ENCODE results near the gene OR5B2. TPM values are rescaled to one million over a fixed set of nuclear protein-coding genes. Genes with fewer than 3 reads are reported as not detected.
"Not testable (repeated sequence)": the region's sequence is repeated elsewhere in the genome, so short reads cannot be mapped to it uniquely, and the experiment has no call there.

OR5B2 gene
- total and polyA plus RNA-seq, 4 donors = not detected

DNA sequence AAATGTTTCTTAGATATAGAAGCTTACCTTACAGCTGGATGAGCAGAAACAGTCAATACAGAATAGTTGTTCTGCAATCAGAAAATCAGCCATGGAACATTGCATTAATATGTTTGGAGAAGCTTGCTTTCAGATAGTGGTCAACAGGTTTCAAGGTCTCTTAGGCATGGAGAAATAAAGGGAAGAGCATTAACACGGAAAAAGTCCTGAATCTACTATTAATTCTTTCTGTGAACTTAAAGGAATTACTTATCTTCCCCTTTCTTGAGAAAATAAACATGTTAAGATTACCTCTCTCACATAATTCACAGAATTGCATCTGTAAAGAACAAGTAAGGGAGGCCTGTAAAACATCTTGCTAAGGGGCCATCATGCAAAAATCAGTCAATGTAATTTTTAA lies 21.1 kb downstream of the OR5B2 start, which contains the start of gene OR5B3:
TSS of gene OR5B3 (minus strand) at position 101 of the 400 bp plus-strand sequence. CDS start 3,465 bp downstream, outside the sequence.
- Histone ChIP-seq H3K4me1 (ENCODE audit: control insufficient read depth in 5 of 5, insufficient read depth in 5 of 5, low read length in 5 of 5) (no peaks in the 10 kb centered on the region), H3K36me3 (ENCODE audit: control insufficient read depth in 4 of 4, insufficient read depth in 4 of 4, low read length in 4 of 4) (no peaks in the 10 kb centered on the region), H3K27me3 (ENCODE audit: control insufficient read depth in 3 of 3, insufficient read depth in 3 of 3, low read length in 2 of 3) (no peaks in the 10 kb centered on the region), H3K4me3 (no peak within 1 kb of the TSS), H3K9ac (ENCODE audit: insufficient read depth in 1 of 2, low read length in 2 of 2) (no peak within 1 kb of the TSS), H3K27ac (ENCODE audit: low read depth in 1 of 2, low read length in 1 of 2) (no peak within 1 kb of the TSS), H3K9me3 (ENCODE audit: control insufficient read depth in 4 of 4, insufficient read depth in 3 of 4, low read length in 3 of 4) (peaks cover 0 to 20% (median 9%) of the 10 kb centered on the region in 4 donors)
- ATAC-seq (ENCODE audit: insufficient read depth, low FRiP score) (no peak), DNase-seq (no peak)
- WGBS, 2 donors = 69 to 77% methylated on average over 1 of the region's 1 CpG
- TF ChIP-seq, protein P1, sequence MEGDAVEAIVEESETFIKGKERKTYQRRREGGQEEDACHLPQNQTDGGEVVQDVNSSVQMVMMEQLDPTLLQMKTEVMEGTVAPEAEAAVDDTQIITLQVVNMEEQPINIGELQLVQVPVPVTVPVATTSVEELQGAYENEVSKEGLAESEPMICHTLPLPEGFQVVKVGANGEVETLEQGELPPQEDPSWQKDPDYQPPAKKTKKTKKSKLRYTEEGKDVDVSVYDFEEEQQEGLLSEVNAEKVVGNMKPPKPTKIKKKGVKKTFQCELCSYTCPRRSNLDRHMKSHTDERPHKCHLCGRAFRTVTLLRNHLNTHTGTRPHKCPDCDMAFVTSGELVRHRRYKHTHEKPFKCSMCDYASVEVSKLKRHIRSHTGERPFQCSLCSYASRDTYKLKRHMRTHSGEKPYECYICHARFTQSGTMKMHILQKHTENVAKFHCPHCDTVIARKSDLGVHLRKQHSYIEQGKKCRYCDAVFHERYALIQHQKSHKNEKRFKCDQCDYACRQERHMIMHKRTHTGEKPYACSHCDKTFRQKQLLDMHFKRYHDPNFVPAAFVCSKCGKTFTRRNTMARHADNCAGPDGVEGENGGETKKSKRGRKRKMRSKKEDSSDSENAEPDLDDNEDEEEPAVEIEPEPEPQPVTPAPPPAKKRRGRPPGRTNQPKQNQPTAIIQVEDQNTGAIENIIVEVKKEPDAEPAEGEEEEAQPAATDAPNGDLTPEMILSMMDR (IDR thresholded peaks at IDR 0.05; ENCODE audit: control extremely low read depth, extremely low read depth) = no peak

DNA sequence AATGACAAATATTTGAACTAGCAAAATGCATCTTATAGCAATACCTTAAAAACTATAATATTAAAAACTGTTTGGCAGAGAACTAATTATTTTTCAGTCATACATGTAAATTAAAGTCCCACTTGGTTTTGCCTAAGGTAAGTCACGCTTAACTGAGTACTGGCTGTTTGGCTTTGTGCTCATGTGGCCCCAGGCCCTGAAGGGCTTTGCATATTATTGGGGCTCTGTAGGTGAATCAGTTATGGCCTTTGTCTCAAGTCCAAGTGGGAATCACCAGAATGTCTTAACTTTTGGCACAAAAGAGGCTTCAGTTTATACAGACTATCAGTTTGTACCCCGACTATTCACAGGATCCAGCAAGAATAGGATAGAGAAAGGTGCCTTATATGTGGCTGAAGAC lies 28.3 kb downstream of the OR5B2 start:
- not testable (repeated sequence) for H3K9ac ChIP-seq (ENCODE audit: insufficient read depth in 1 of 2, low read length in 2 of 2); H3K27me3 ChIP-seq (ENCODE audit: control insufficient read depth in 3 of 3, insufficient read depth in 3 of 3, low read length in 2 of 3); H3K27ac ChIP-seq (ENCODE audit: low read depth in 1 of 2, low read length in 1 of 2); ATAC-seq (ENCODE audit: insufficient read depth, low FRiP score); H3K9me3 ChIP-seq (ENCODE audit: control insufficient read depth in 4 of 4, insufficient read depth in 3 of 4, low read length in 3 of 4); H3K4me1 ChIP-seq (ENCODE audit: control insufficient read depth in 5 of 5, insufficient read depth in 5 of 5, low read length in 5 of 5); DNase-seq; H3K4me3 ChIP-seq; H3K36me3 ChIP-seq (ENCODE audit: control insufficient read depth in 4 of 4, insufficient read depth in 4 of 4, low read length in 4 of 4)
- WGBS, 2 donors = 78 to 85% methylated on average over 1 of the region's 2 CpGs

DNA sequence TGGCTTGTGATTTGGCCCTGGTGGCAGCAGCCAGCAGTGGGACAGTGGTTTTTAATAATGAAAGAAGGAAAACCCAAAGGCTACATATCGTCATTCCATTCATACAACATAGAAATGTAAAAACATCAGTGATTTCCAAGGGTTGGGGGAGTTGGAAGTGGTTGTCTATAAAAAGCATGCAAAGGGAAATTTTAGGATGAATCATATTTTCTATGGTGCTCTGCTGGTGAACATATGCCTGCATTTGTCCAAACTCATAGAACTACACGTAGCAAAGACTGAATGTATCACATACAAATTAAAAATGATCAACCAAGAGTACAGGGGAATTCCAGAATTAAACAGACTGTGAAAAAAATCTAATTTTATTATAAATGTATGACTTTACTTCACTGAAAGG lies 32.3 kb downstream of the OR5B2 start:
- ATAC-seq (ENCODE audit: insufficient read depth, low FRiP score) (no peak), DNase-seq (no peak)
- Histone ChIP-seq H3K36me3 (ENCODE audit: control insufficient read depth in 4 of 4, insufficient read depth in 4 of 4, low read length in 4 of 4) (no peaks in the 10 kb centered on the region), H3K9me3 (ENCODE audit: control insufficient read depth in 4 of 4, insufficient read depth in 3 of 4, low read length in 3 of 4) (peaks cover 0 to 4% (median under 1%) of the 10 kb centered on the region in 4 donors), H3K27ac (ENCODE audit: low read depth in 1 of 2, low read length in 1 of 2) (no peak overlapping the region), H3K27me3 (ENCODE audit: control insufficient read depth in 3 of 3, insufficient read depth in 3 of 3, low read length in 2 of 3) (no peaks in the 10 kb centered on the region), H3K9ac (ENCODE audit: insufficient read depth in 1 of 2, low read length in 2 of 2) (no peak overlapping the region), H3K4me1 (ENCODE audit: control insufficient read depth in 5 of 5, insufficient read depth in 5 of 5, low read length in 5 of 5) (no peaks in the 10 kb centered on the region), H3K4me3 (no peak overlapping the region)
- TF ChIP-seq, protein P1 (IDR thresholded peaks at IDR 0.05; ENCODE audit: control extremely low read depth, extremely low read depth) = no peak
- 84 to 89% methylated on average over 2 of the region's 2 CpGs for WGBS, 2 donors

DNA sequence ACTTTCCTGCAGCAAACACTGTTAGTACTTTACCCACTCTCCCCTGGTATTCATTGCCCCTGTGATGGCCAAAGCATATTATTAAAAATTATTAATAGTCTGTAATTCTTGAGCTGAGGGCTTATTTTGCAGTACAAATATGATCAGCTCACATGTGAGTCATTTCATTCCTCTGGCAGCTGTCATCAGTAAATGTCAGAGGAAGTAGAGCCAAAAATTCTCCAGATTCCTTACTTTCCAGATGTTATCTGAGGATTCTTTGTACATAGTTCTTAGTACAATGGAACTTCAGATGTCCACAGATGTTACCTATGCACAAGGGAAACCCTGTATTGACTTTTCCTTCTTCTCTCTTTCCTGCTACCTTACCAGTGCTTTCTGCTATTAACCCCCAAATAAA lies 33.7 kb downstream of the OR5B2 start:
- no peaks in the 10 kb centered on the region for H3K36me3 ChIP-seq (ENCODE audit: control insufficient read depth in 4 of 4, insufficient read depth in 4 of 4, low read length in 4 of 4)
- TF ChIP-seq, protein P1 (IDR thresholded peaks at IDR 0.05; ENCODE audit: control extremely low read depth, extremely low read depth) = no peak
- no peak overlapping the region for H3K27ac ChIP-seq (ENCODE audit: low read depth in 1 of 2, low read length in 1 of 2)
- no peak overlapping the region for H3K4me3 ChIP-seq
- H3K27me3 ChIP-seq (ENCODE audit: control insufficient read depth in 3 of 3, insufficient read depth in 3 of 3, low read length in 2 of 3) = no peaks in the 10 kb centered on the region
- H3K9ac ChIP-seq (ENCODE audit: insufficient read depth in 1 of 2, low read length in 2 of 2) = no peak overlapping the region
- no peak for ATAC-seq (ENCODE audit: insufficient read depth, low FRiP score)
- H3K4me1 ChIP-seq (ENCODE audit: control insufficient read depth in 5 of 5, insufficient read depth in 5 of 5, low read length in 5 of 5) = no peaks in the 10 kb centered on the region
- H3K9me3 ChIP-seq (ENCODE audit: control insufficient read depth in 4 of 4, insufficient read depth in 3 of 4, low read length in 3 of 4) = peaks cover 0 to 4% (median under 1%) of the 10 kb centered on the region in 4 donors
- DNase-seq = no peak
